ENCODE results near the gene MACROD2. TPM values are rescaled to one million over a fixed set of nuclear protein-coding genes. Genes with fewer than 3 reads are reported as not detected.

Gene MACROD2
- total RNA-seq, 2 donors from 2014 or later, result 8.0 to 19.4 TPM

- H3K36me3 ChIP-seq, result no peaks in the 10 kb centered on the region
- H3K4me1 ChIP-seq (replicated peaks), result no peaks in the 10 kb centered on the region
- TF ChIP-seq POLR2AphosphoS5 (IDR thresholded peaks at IDR 0.05) (no peak), POLR2A (IDR thresholded peaks at IDR 0.05) (no peak)
- H3K4me3 ChIP-seq, result no peak overlapping the region
- H3K27ac ChIP-seq, result no peak overlapping the region
- intact Hi-C loops (cut with DNase I), result no loop called here
- no peaks in the 10 kb centered on the region for H3K9me3 ChIP-seq
- 46% methylated on average over 4 of the region's 4 CpGs for whole genome bisulfite sequencing
- no peaks in the 10 kb centered on the region for H3K27me3 ChIP-seq (replicated peaks; ENCODE audit: insufficient read depth)
- no peak for DNase-seq (ENCODE audit: low spot score)
Measured at GRCh38 chr20:15840636-15841301, 1845.5 kb downstream of the MACROD2 start.

GRCh38 chr20:15842872-15843271 lies 1847.6 kb downstream of the MACROD2 start:
- Histone ChIP-seq H3K36me3 (no peaks in the 10 kb centered on the region), H3K4me1 (replicated peaks) (no peaks in the 10 kb centered on the region), H3K9me3 (no peaks in the 10 kb centered on the region), H3K27ac (no peak overlapping the region), H3K27me3 (replicated peaks; ENCODE audit: insufficient read depth) (no peaks in the 10 kb centered on the region), H3K4me3 (no peak overlapping the region)
- TF ChIP-seq POLR2AphosphoS5 (IDR thresholded peaks at IDR 0.05), result no peak
- DNase-seq (ENCODE audit: low spot score), result no peak
- WGBS, result 73% methylated on average over 1 of the region's 1 CpG
- intact Hi-C loops (cut with DNase I), result no loop called here

GRCh38 chr20:15843777-15844176 lies 1848.5 kb downstream of the MACROD2 start:
- Histone ChIP-seq H3K4me1 (replicated peaks) (no peaks in the 10 kb centered on the region), H3K4me3 (no peak overlapping the region), H3K27ac (no peak overlapping the region), H3K9me3 (no peaks in the 10 kb centered on the region), H3K27me3 (replicated peaks; ENCODE audit: insufficient read depth) (no peaks in the 10 kb centered on the region), H3K36me3 (no peaks in the 10 kb centered on the region)
- intact Hi-C loops (cut with DNase I), result no loop called here
- WGBS, result 75% methylated on average over 1 of the region's 1 CpG
- TF ChIP-seq CTCF (IDR thresholded peaks at IDR 0.05), result no peak
- TF ChIP-seq POLR2A (IDR thresholded peaks at IDR 0.05), result no peak
- no peak for TF ChIP-seq POLR2AphosphoS5 (IDR thresholded peaks at IDR 0.05)
- no peak for DNase-seq (ENCODE audit: low spot score)

- WGBS, result 72% methylated on average over 8 of the region's 8 CpGs
- Histone ChIP-seq H3K4me1 (replicated peaks) (no peaks in the 10 kb centered on the region), H3K27ac (no peak overlapping the region), H3K36me3 (no peaks in the 10 kb centered on the region), H3K27me3 (replicated peaks; ENCODE audit: insufficient read depth) (no peaks in the 10 kb centered on the region), H3K9me3 (no peaks in the 10 kb centered on the region), H3K4me3 (no peak overlapping the region)
- TF ChIP-seq CTCF (IDR thresholded peaks at IDR 0.05), result no peak
- no peak for TF ChIP-seq POLR2AphosphoS5 (IDR thresholded peaks at IDR 0.05)
- no peak for TF ChIP-seq POLR2A (IDR thresholded peaks at IDR 0.05)
- no peak for DNase-seq (ENCODE audit: low spot score)
- intact Hi-C loops (cut with DNase I), result no loop called here
Measured at GRCh38 chr20:15847196-15847784, 1852.0 kb downstream of the MACROD2 start.

GRCh38 chr20:15848126-15848525 lies 1852.8 kb downstream of the MACROD2 start:
- TF ChIP-seq POLR2A (IDR thresholded peaks at IDR 0.05) (no peak), CTCF (IDR thresholded peaks at IDR 0.05) (no peak), POLR2AphosphoS5 (IDR thresholded peaks at IDR 0.05) (no peak)
- 79% methylated on average over 3 of the region's 3 CpGs for WGBS
- intact Hi-C loops (cut with DNase I), result no loop called here

More at GRCh38 chr20:15848126-15848525, 1852.8 kb downstream of the MACROD2 start:
- no peak for DNase-seq (ENCODE audit: low spot score)
- H3K36me3 ChIP-seq, result no peaks in the 10 kb centered on the region
- no peaks in the 10 kb centered on the region for H3K4me1 ChIP-seq (replicated peaks)
- no peaks in the 10 kb centered on the region for H3K27me3 ChIP-seq (replicated peaks; ENCODE audit: insufficient read depth)
- H3K27ac ChIP-seq, result no peak overlapping the region
- H3K9me3 ChIP-seq, result no peaks in the 10 kb centered on the region
- no peak overlapping the region for H3K4me3 ChIP-seq
